Activated CD8-positive, alpha-beta memory T cell treated with anti-CD3 and anti-CD28 coated beads for 36 hours (primary cell): Measurements from ENCODE around the gene KLHL5. TPM values are rescaled to one million over a fixed set of nuclear protein-coding genes. Genes with fewer than 3 reads are reported as not detected.

Experiments used
- CTCF ChIA-PET: fragments of 350-600 bp; sonication (Branson Sonifier 250); formaldehyde crosslinking; loops from one replicate; lab custom pipeline; 2021; ENCODE audit warnings: antibody characterized with exemption; lab: Charles Lee
- POLR2A ChIA-PET: fragments of 350-600 bp; sonication (Branson Sonifier 250); formaldehyde crosslinking; loops from one replicate; lab custom pipeline; 2021; ENCODE audit warnings: antibody characterized with exemption; lab: Charles Lee
- total RNA-seq, 2 experiments: library from RNA; stranded (reverse); gene quantifications; one replicate each; pipeline ENCODE4 v1.2.3, GENCODE V29; 2021

Gene KLHL5
- total RNA-seq, 2 experiments from 2014 or later = 12.3 to 13.1 TPM

DNA sequence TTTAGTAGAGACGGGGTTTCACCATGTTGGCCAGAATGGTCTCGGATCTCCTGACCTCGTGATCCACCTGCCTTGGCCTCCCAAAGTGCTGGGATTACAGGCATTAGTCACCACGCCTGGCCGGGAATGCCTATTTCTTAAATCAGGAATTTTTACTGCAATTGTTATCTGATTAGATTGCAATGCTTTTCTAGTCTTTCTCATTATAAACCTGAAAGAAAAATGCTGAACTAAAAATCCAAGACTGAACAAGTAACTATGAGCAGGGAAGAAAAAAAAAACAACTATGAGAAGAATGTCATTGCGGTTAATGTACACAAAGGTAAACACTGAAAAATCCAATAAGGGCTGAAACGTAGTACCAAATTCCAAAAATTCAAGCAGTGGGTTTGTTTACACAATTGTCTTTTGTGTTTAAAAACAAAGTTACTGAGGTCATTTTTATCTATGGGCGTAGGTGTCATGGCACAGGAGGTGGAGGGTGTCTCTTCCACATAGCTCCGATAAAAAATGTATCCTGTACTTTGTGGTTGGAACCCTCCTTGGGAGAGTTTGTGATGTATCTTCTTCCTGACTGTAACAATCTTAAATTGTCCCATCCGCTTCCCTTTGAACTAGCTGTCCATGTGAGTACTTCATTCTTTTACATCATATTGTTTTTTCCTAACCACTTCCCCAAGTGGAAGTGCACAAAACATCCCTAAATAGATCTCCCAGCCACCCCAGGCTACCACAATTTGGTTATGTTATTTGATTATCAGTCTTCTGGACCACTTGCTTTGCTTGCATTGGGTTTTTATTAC is 18.8 kb upstream of the KLHL5 start:
- ChIA-PET CTCF (interaction anchor here (2.0 kb wide), 1 partner anchor 13 kb away, joined by 11 read pairs; no protein-coding TSS in a partner anchor), POLR2A (interaction anchor here (0.6 to 1.3 kb wide), 4 partner anchors 10 to 321 kb away, joined by 3 to 8 read pairs (median 4); partner anchors contain the start of gene TMEM156)

DNA sequence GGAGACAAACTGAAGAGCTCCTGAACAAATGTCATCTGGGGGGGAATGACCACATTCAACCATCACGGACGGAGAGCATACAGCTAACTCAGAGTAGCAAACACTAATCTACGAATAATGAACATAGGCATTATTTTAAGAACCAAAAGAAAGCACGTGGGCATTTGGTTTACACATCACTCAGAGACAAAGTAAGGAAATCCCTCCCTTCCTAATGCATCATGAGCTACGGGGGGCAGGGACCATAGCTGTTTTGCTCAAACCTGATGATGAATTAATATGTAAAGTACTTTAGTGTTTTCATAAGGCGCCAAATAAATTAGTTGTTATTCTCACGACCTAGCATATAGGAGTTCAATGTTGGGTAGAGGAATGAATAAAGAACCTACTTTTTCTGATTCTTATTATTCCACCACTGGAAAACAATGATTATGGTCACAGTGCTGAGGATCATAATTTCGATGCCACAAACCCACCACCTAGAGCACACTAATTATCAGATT is 18.1 kb upstream of the KLHL5 start:
- ChIA-PET CTCF (interaction anchor here (0.8 to 2.0 kb wide), 2 partner anchors 9 to 14 kb away, joined by 3 to 11 read pairs; no protein-coding TSS in a partner anchor), POLR2A (interaction anchor here (0.6 to 1.3 kb wide), 5 partner anchors 10 to 320 kb away, joined by 3 to 8 read pairs (median 3); partner anchors contain the start of gene TMEM156)

DNA sequence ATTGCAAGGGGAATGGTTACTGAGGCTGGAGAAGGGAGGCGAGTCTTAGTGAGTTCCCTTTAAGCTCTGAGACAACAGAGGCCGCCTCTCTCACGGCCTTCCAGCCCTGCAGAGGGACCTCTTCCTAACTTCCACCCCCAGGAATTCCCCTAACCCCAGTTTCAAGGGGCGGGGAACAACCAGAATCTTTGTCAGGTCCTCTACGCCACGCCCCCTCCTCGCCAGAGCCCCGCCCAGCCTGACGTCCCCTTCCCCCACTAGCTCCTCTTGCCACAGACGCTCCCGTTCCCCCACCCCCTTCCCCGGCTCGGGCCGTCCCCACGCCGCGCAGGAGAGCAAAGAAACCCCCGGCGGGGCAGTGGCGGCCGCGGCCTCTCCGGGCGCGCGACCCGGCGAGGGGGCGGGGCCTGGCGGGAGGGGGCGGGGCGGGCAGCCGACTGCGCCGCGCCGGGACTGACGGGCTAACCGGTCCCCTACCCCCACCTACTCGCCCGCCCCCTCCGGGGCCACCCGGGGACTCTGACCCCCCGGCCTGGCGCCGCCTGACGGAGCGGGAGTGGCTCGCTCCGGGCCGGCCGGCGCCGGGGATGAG is 17.6 kb upstream of the KLHL5 start:
- POLR2A ChIA-PET = interaction anchor here (0.8 to 1.3 kb wide), 4 partner anchors 11 to 16 kb away, joined by 3 to 5 read pairs (median 3); partner anchors contain the start of gene TMEM156
- CTCF ChIA-PET = interaction anchor here (0.8 to 2.0 kb wide), 2 partner anchors 9 to 15 kb away, joined by 3 to 11 read pairs; no protein-coding TSS in a partner anchor

DNA sequence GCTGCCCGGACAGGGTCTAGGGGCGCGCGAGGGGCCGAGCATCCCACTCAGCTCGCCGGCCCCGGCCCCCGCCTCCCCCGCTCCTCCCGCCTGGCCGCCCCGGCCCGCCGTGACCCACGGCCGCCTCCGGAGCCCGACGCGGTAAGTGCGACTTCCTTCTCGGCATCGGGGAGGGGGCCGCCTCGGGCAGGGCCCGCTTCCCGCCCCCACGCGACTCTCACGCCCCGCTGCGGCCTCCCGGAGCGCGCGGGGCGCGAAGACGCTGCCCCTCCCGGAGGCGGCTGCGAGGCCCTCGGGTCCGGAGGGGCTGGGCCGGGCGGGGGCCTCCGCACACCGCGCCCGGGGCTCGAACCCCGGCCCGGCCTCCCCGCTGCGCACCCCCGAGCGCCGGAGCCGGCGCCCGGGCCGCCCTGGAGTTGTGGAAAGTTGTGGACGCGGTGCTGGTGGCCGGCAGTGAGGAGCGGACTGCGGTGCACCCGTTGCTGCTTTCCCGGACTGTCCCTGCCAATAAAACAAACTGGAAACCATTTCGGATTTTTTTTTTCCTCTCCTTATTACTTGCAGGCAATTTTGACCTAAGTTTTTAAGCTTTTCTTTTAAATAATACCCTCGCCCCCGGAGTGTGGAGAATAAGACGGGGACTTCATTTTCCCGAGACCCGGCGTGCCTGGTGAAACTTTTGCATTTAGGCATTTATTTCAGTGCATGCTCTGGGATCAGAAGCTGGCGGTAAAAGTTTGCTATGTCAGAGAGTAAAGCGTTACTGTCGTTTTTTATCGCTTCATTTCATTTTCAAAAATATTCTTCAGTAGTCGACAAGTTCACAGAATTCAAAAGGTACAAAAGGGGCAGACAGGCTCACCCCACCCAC is 16.8 kb upstream of the KLHL5 start:
- CTCF ChIA-PET = no interaction called here
- POLR2A ChIA-PET = interaction anchor here (0.6 to 1.4 kb wide), 6 partner anchors 13 to 1447 kb away, joined by 3 to 7 read pairs (median 4); partner anchors contain the start of gene TMEM156

DNA sequence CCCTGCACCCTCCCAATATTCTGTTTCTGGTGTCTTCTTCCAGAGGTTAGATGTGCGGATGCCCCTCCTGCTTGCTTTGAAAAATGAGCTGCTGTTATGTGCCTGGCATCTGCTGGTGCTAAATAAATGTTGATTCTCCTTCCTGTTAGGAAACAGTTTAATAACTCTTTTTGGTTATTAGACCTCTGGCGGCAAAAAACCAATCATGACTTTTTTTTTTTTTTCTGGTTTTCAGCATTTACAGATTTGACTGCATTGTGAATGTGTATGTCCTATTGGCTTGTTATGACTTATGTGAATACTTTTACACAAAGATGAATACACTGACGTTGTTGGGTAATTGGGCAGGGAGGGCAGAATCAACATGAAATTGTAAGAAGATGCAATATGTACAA is 16.2 kb upstream of the KLHL5 start:
- CTCF ChIA-PET = no interaction called here

DNA sequence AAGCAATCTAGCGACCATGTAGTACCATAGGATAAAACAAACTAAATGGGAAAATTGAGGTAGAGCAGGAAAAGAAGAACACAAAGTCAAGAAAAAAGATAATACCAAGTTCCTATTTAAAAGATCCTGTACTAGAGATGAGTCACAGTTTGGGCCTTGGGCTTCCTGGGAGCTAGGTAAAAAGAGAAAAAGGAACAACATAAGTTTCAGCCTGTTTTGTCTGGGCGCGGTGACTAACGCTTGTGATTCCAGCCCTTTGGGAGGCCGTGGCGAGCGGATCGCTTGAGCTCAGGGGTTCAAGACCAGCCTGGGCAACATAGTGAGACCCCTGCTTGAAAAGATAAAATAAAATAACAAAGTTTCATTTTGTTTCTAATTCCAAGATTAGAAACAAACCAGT is 15.8 kb upstream of the KLHL5 start:
- ChIA-PET CTCF (no interaction called here), POLR2A (interaction anchor here (0.6 to 1.4 kb wide), 2 partner anchors 16 to 1448 kb away, joined by 3 to 7 read pairs; no protein-coding TSS in a partner anchor)

More for the DNA sequence above, 16.2 kb upstream of the KLHL5 start:
- POLR2A ChIA-PET = interaction anchor here (0.6 to 1.4 kb wide), 5 partner anchors 16 to 1448 kb away, joined by 3 to 7 read pairs (median 4); no protein-coding TSS in a partner anchor

DNA sequence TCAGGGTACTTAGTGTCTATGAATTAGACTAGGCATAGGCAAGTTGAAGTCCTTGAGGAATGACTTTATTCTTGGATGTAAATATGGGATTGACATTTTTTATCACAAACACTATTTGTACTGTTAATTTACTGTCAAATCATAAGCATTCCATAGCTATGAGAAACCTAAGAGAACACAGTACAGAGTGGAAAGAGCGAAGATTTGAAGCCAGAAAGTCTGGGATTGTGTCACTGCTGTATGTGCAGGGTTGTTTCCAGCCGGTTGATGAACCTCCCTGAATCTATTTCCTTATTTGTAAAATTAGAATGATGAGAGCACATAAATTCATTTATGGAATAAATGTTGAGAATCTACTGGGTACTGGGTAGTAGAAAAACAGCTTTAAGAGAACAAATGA is 14.4 kb upstream of the KLHL5 start:
- ChIA-PET CTCF (interaction anchor here (0.8 kb wide), 1 partner anchor 139 kb away, joined by 4 read pairs; no protein-coding TSS in a partner anchor), POLR2A (interaction anchor here (0.5 kb wide), 1 partner anchor 49 kb away, joined by 5 read pairs; no protein-coding TSS in a partner anchor)

DNA sequence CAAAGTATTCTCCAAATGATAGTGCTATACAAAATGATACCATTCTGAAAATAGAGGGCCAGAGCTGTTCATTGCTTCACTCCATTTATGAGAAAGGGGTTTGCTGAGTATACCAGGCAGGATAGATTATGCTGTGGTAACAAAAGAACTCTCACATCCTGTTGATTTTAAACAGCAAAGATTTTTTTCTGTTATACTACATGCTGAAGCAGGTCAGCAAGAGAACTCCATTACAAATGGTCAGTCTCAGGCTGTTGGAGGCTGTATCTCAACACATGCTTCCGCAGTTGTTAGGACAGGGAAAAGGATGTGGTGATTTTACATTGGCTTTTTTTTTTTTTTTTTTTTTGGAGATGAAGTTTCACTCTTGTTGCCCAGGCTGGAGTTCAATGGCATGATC is 13.7 kb upstream of the KLHL5 start:
- CTCF ChIA-PET = interaction anchor here (0.8 kb wide), 1 partner anchor 139 kb away, joined by 4 read pairs; no protein-coding TSS in a partner anchor

DNA sequence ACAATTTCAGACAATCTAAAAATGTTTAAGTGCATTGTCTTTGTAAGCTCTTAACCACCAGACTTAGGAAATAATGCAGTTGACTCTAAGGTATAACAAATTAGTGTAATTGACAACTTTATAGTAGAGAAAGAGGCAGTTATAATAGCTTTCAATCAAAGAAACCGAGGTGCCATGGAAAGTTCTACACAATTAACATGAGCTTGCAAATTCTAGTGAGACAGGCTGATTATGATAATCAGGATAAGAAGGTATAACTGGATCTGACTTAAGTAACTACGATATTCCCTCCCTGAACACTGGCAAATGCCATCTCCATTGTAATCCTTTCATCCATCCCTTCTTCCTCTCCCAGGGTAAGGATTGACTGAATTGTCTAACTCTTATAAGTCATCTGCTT is 11.4 kb upstream of the KLHL5 start:
- ChIA-PET POLR2A (no interaction called here), CTCF (interaction anchor here (1.1 kb wide), 1 partner anchor 229 kb away, joined by 3 read pairs; no protein-coding TSS in a partner anchor)

More for the DNA sequence above, 13.7 kb upstream of the KLHL5 start:
- POLR2A ChIA-PET = no interaction called here

DNA sequence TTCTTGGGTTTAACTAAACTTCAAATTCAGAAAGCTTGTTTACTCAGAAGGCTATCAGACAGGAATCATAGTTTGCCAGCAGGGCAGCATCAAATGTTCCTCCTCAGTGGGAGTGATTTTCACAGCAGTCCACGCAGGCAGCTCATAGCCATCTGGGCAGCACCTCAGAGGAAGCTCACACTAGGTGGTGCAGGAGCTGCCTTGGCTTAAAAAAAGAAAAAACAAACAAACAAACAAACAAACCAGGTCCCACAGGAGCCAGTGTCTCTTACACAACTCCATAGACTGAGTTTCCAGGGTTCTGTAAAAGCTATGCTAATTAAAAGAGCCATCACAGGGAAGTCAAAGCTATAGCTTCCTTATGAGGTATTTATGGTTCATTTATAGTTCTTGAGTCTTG is 10.5 kb upstream of the KLHL5 start:
- POLR2A ChIA-PET = no interaction called here
- CTCF ChIA-PET = interaction anchor here (0.6 kb wide), 1 partner anchor 418 kb away, joined by 3 read pairs; no protein-coding TSS in a partner anchor

DNA sequence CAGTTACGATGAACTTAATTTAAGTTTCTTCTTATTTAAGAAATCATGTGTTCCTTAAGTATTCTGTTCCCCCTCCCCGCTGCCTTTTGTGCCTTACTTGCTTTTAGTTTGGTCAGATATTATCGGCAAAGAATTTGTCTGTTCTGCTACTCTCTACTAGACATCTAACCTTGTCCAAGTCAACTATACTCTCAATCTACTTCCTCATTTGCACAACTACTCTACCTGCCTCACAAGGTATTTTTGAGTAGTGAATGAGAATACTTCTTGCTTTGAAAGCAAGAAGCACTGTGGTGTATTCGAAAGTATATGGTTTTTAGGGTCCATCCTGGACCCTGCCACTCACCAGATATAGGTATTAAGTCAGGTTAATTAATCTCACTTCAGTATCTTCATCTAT is 8.0 kb upstream of the KLHL5 start:
- ChIA-PET CTCF (interaction anchor here (0.5 to 1.5 kb wide), 2 partner anchors 10 to 327 kb away, joined by 3 read pairs; no protein-coding TSS in a partner anchor), POLR2A (no interaction called here)

DNA sequence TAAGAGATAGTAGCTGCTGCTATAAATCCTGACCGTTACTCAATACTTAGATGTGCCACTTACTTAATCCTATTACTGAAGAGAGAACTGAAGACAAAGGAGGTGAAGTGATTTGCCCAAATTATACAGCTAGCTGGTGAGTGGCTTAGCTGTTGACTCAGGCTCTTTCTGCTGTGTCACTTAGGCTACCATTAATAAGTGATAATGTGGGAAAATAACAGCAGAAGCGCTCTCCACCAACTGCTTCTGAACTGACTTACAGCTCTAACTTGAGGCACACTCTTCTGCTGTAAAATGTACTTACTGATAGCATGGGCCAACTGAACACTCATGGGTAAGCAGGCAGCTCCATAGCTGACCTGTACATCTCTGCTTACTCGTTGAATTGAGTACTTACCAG is 7.5 kb upstream of the KLHL5 start:
- POLR2A ChIA-PET = no interaction called here
- CTCF ChIA-PET = no interaction called here

DNA sequence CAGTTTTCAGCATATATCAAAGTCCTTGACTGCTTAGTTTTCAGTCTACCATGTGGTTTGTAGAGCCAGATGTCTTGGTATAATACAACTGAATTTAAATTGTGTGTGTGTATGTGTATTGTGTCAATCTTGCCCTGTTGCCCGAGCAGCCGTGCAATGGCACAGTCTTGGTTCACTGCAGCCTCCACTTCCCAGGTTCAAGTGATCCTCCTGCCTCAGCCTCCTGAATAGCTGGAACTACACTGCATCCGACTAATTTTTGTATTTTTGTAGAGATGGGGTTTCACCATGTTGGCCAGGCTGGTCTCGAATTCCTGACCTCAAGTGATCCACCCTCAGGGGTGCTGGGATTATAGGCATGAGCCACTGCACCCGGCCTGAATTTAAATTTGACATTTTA is 6.0 kb upstream of the KLHL5 start:
- ChIA-PET POLR2A (no interaction called here), CTCF (no interaction called here)

DNA sequence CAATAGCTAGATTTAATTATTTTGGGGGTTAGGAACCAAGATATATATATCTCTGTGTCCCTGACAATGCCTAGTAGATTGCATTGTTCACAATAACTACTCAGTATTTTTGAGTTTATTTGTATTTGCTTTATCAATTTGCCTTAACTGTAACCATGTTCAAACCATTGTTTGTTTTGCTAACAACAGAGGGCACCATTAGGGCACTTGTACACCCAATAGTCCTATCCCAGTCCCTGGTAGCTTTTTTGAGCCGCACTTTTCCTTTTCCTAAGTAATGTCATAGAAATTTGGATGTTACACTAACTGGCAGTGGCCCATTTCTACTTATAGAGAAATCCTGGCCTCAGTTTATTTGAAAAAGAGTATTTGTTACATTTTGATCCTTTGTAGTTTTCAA is 575 bp upstream of the KLHL5 start:
- CTCF ChIA-PET = no interaction called here
- POLR2A ChIA-PET = no interaction called here

DNA sequence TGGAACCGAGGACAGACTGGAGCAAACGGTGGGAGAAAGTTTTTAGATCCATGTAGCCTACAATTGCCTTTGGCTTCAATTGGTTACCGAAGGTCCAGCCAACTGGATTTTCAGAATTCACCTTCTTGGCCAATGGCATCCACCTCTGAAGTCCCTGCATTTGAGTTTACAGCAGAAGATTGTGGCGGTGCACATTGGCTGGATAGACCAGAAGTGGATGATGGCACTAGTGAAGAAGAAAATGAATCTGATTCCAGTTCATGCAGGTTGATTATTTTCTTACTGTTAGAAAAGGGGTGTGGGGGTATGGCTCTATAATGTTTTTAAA is 702 bp downstream of the KLHL5 start:
- ChIA-PET CTCF (no interaction called here), POLR2A (no interaction called here)

DNA sequence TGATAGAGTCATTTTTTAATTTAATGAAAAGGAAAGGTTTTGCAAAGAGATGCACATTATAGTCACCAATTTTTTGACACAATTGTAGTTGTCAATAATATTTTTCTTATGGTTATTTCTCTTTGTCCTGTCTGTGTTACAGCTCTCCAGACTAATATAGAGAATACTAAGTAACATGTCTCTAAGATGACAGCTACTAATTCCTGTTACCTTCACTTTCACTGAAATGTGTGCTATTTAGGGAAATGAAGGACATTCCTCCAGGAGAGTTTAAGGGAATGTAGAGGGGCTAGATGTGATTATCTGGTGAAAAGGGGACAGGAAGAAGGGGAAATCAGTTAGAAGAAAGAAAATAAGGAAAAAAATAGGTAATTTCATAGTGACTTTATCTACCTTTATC is 1.4 kb downstream of the KLHL5 start:
- ChIA-PET POLR2A (no interaction called here), CTCF (no interaction called here)

DNA sequence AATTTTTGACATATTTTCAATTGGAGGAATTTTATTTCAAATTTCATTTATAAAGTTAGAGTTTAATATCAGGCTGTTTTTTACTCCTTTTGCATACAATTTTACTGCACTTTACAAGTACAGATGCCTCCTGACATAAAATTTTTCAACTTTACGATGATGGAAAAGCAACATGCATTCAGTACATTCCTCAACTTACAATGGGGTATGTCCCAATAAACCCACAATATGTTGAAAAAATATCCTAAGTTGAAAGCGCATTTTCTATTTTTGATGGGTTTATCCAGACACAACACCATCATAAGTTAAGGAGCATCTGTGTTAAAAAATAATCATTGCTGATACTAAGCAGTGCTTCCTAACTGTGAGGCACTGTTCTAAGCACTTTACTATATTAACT is 4.3 kb downstream of the KLHL5 start:
- CTCF ChIA-PET = no interaction called here
- POLR2A ChIA-PET = no interaction called here

DNA sequence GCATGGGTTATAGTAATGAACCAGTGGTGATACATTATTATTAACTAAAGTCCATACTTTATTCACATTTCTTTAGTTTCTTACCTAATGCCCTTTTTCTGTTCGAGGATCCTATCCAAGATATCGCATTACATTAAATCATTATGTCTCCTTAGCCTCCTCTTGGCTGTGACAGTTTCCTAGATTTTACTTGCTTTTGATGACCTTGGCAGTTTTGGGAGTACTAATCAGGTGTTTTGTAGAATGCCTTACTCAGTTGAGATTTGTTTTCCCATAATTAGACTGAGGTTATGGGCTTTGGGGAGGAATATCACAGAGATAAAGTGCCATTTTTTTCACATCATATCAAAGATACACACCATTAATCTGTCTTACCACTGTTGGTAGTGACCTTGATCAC is 5.0 kb downstream of the KLHL5 start:
- ChIA-PET CTCF (no interaction called here), POLR2A (no interaction called here)

DNA sequence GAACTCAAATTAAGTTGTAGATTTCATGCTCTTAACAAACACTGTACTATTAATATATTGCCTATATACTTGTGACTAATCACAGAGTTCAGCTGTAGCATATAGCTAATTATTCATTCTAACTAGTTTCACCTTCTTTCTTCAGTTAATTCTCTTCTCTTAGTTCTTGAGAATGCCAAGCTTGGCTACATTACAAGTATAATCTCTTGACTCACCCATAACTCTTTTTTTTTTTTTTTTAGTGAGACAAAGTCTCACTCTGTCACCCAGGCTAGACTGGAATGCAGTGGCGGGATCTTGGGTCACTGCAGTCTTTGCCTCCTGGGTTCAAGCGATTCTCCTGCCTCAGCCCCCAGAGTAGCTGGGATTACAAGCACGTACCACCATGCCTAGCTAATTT is 5.4 kb downstream of the KLHL5 start:
- POLR2A ChIA-PET = no interaction called here
- CTCF ChIA-PET = no interaction called here
